ENCODE measurements around the gene MYOM1.

MYOM1 gene

GRCh38 chr18:3115447-3116030 lies 104.2 kb downstream of the MYOM1 start:
- no peak for DNase-seq (ENCODE audit: low read depth)

- DNase-seq (ENCODE audit: low read depth): no peak
Measured at GRCh38 chr18:3114451-3114850, 105.3 kb downstream of the MYOM1 start.

GRCh38 chr18:3114026-3114425 lies 105.7 kb downstream of the MYOM1 start:
- DNase-seq (ENCODE audit: low read depth): no peak

GRCh38 chr18:3111523-3112240 lies 108.1 kb downstream of the MYOM1 start:
- DNase-seq (ENCODE audit: low read depth): no peak

GRCh38 chr18:3110034-3110752 lies 109.6 kb downstream of the MYOM1 start:
- DNase-seq (ENCODE audit: low read depth): no peak

GRCh38 chr18:3107740-3108151 lies 112.0 kb downstream of the MYOM1 start:
- no peak for DNase-seq (ENCODE audit: low read depth)

GRCh38 chr18:3104190-3105054 lies 115.3 kb downstream of the MYOM1 start:
- no peak for DNase-seq (ENCODE audit: low read depth)

GRCh38 chr18:3103576-3103975 lies 116.2 kb downstream of the MYOM1 start:
- DNase-seq (ENCODE audit: low read depth): no peak

GRCh38 chr18:3102983-3103382 lies 116.8 kb downstream of the MYOM1 start:
- DNase-seq (ENCODE audit: low read depth): no peak

GRCh38 chr18:3100498-3101132 lies 119.2 kb downstream of the MYOM1 start:
- DNase-seq (ENCODE audit: low read depth): no peak

- no peak for DNase-seq (ENCODE audit: low read depth)
Measured at GRCh38 chr18:3099327-3099726, 120.4 kb downstream of the MYOM1 start.

- no peak for DNase-seq (ENCODE audit: low read depth)
Measured at GRCh38 chr18:3097082-3097481, 122.7 kb downstream of the MYOM1 start.

GRCh38 chr18:3095921-3096320 lies 123.8 kb downstream of the MYOM1 start:
- no peak for DNase-seq (ENCODE audit: low read depth)

GRCh38 chr18:3094338-3094684 lies 125.5 kb downstream of the MYOM1 start:
- DNase-seq (ENCODE audit: low read depth): no peak

- DNase-seq (ENCODE audit: low read depth): no peak
Measured at GRCh38 chr18:3093624-3094337, 126.0 kb downstream of the MYOM1 start.

- DNase-seq (ENCODE audit: low read depth): no peak
Measured at GRCh38 chr18:3092727-3093126, 127.0 kb downstream of the MYOM1 start.

GRCh38 chr18:3089579-3089978 lies 130.2 kb downstream of the MYOM1 start:
- no peak for DNase-seq (ENCODE audit: low read depth)

- DNase-seq (ENCODE audit: low read depth): no peak
Measured at GRCh38 chr18:3088449-3088848, 131.3 kb downstream of the MYOM1 start.

GRCh38 chr18:3086871-3087270 lies 132.9 kb downstream of the MYOM1 start:
- no peak for DNase-seq (ENCODE audit: low read depth)

- DNase-seq (ENCODE audit: low read depth): no peak
Measured at GRCh38 chr18:3085612-3086011, 134.2 kb downstream of the MYOM1 start.

GRCh38 chr18:3084206-3084605 lies 135.6 kb downstream of the MYOM1 start:
- no peak for DNase-seq (ENCODE audit: low read depth)

All from stimulated activated CD8-positive, alpha-beta memory T cell treated with anti-CD3 and anti-CD28 coated beads, Interleukin-12 subunit alpha, Interleukin-12 subunit beta, amount 100 ng/mL, for 4 hours (primary cell).